Upper lobe of right lung (tissue), 1 donor: ENCODE results near the gene GPR179. TPM values are rescaled to one million over a fixed set of nuclear protein-coding genes. Genes with fewer than 3 reads are reported as not detected.

Source experiments
- total RNA-seq: library from RNA; stranded (reverse); fragmentation: NEBNext Ultra II Directional; extraction: Animal tissue kit (Norgen Biotek cat#: 25700); gene quantifications from one replicate; pipeline ENCODE4 v1.2.1, GENCODE V29; 2021
- donor health status: DM: no; HTN: yes; CAD: no; lungs with severe emphysema.

The GPR179 gene
- total RNA-seq, 1 donor from 2014 or later = 0.35 TPM

Other genes starting within 250 kb of the GPR179 start
- not detected for gene TBC1D3E, start 216.0 kb downstream of the GPR179 start, total RNA-seq
- not detected for gene TBC1D3, start 151.4 kb downstream of the GPR179 start, total RNA-seq
- gene MRPL45, start 46.8 kb downstream of the GPR179 start, total RNA-seq = 25.7 TPM
- 23.7 TPM for gene SOCS7, start 7.9 kb upstream of the GPR179 start, total RNA-seq
- 85.1 TPM for gene ARHGAP23, start 84.5 kb upstream of the GPR179 start, total RNA-seq